ENCODE measurements around the gene RBFOX2. TPM values are rescaled to one million over a fixed set of nuclear protein-coding genes. Genes with fewer than 3 reads are reported as not detected.

The RBFOX2 gene
- total RNA-seq, 1 donor from 2014 or later: 164 TPM

DNA sequence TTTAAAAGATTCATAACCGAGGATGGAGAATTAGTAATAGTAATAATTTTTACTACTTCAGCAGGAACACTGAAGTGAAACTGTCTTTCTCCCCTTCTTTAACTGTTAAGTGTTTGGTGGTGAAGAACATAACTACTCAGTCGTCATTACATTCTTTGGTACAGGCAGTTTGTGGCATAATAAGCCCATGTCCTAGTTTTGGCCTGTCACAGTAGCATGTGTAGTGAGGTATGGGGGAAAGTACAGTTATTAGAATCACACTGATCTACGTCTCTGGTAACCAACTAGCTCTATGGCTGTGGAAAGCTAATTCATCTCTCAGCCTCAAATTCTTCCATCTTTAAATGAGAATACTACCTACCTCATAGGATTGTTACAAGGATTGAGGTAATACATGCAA lies 71.8 kb downstream of the RBFOX2 start:
- H3K36me3 Mint-ChIP-seq: no peaks in the 10 kb centered on the region
- H3K27me3 Mint-ChIP-seq: no peaks in the 10 kb centered on the region
- no peak overlapping the region for H3K27ac Mint-ChIP-seq
- peaks cover 41% of the 10 kb centered on the region for H3K4me1 Mint-ChIP-seq (ENCODE audit: unreplicated experiment)
- H3K9me3 Mint-ChIP-seq: no peaks in the 10 kb centered on the region
- no peak for TF ChIP-seq CTCF (conservative IDR thresholded peaks at IDR 0.05)
- no peak for DNase-seq (ENCODE audit: extremely low spot score, unreplicated experiment)
- no peak overlapping the region for H3K4me3 Mint-ChIP-seq

- Mint-ChIP-seq H3K27ac (no peak overlapping the region), H3K4me3 (no peak overlapping the region), H3K4me1 (ENCODE audit: unreplicated experiment) (peaks cover 38% of the 10 kb centered on the region), H3K27me3 (no peaks in the 10 kb centered on the region), H3K9me3 (no peaks in the 10 kb centered on the region), H3K36me3 (peaks cover 3% of the 10 kb centered on the region)
- DNase-seq (ENCODE audit: extremely low spot score, unreplicated experiment): no peak
- TF ChIP-seq CTCF (conservative IDR thresholded peaks at IDR 0.05): no peak
Observed at GRCh38 chr22:35955546-35955945, 73.1 kb downstream of the RBFOX2 start.

- Mint-ChIP-seq H3K4me1 (ENCODE audit: unreplicated experiment) (peaks cover 27% of the 10 kb centered on the region), H3K36me3 (peaks cover 7% of the 10 kb centered on the region), H3K27me3 (no peaks in the 10 kb centered on the region), H3K27ac (no peak overlapping the region), H3K4me3 (no peak overlapping the region), H3K9me3 (no peaks in the 10 kb centered on the region)
- no peak for DNase-seq (ENCODE audit: extremely low spot score, unreplicated experiment)
- TF ChIP-seq CTCF (conservative IDR thresholded peaks at IDR 0.05): no peak
Observed at GRCh38 chr22:35952576-35952975, 76.0 kb downstream of the RBFOX2 start.

- DNase-seq (ENCODE audit: extremely low spot score, unreplicated experiment): no peak
- Mint-ChIP-seq H3K27ac (no peak overlapping the region), H3K27me3 (no peaks in the 10 kb centered on the region), H3K36me3 (peaks cover 12% of the 10 kb centered on the region), H3K4me1 (ENCODE audit: unreplicated experiment) (peaks cover 27% of the 10 kb centered on the region), H3K9me3 (no peaks in the 10 kb centered on the region), H3K4me3 (no peak overlapping the region)
- no peak for TF ChIP-seq CTCF (conservative IDR thresholded peaks at IDR 0.05)
Observed at GRCh38 chr22:35950262-35950661, 78.4 kb downstream of the RBFOX2 start.

- Mint-ChIP-seq H3K4me1 (ENCODE audit: unreplicated experiment) (peaks cover 19% of the 10 kb centered on the region), H3K36me3 (peaks cover 12% of the 10 kb centered on the region), H3K27me3 (no peaks in the 10 kb centered on the region), H3K27ac (no peak overlapping the region), H3K4me3 (no peak overlapping the region), H3K9me3 (no peaks in the 10 kb centered on the region)
- no peak for DNase-seq (ENCODE audit: extremely low spot score, unreplicated experiment)
- TF ChIP-seq CTCF (conservative IDR thresholded peaks at IDR 0.05): no peak
Observed at GRCh38 chr22:35949243-35949642, 79.4 kb downstream of the RBFOX2 start.
